Keratinocyte (primary cell): ENCODE data around the gene TMEM259. TPM values are rescaled to one million over a fixed set of nuclear protein-coding genes. Genes with fewer than 3 reads are reported as not detected.

ENCODE experiments used
- DNase-seq: peaks from one replicate; pipeline ENCODE4 v3.0.0-alpha.2; 2011; ENCODE audit warnings: low read depth, missing footprints, low spot score
- FAIRE-seq: peaks from 2 replicates; lab custom pipeline; 2011; peaks lifted over from hg19 to GRCh38; lab: Jason Lieb, UNC
- H2AFZ ChIP-seq: 2 replicates; pipeline ENCODE4 v1.6.0; 2012; ENCODE audit warnings: low read length, control low read depth, inconsistent platforms; ENCODE audit not compliant: control insufficient read depth
- H3K27ac ChIP-seq: 2 replicates; pipeline ENCODE4 v1.5.1; 2011; ENCODE audit warnings: low read length; ENCODE audit not compliant: control insufficient read depth, insufficient read depth
- H3K27me3 ChIP-seq: 3 replicates; pipeline ENCODE4 v1.6.0; 2011; ENCODE audit warnings: low read length; ENCODE audit not compliant: control insufficient read depth, insufficient read depth; ENCODE audit errors: extremely low read depth
- H3K36me3 ChIP-seq, 2 experiments: 2 replicates in 1 of 2; 3 replicates in 1 of 2; pipeline ENCODE4 v1.5.1; 2011; ENCODE audit warnings: low read length in 2 of 2, mild to moderate bottlenecking in 1 of 2; ENCODE audit not compliant: control insufficient read depth in 2 of 2, insufficient read depth in 2 of 2; ENCODE audit errors: extremely low read depth in 1 of 2
- H3K4me1 ChIP-seq: 3 replicates; pipeline ENCODE4 v1.5.1; 2011; ENCODE audit warnings: low read length; ENCODE audit not compliant: control insufficient read depth, insufficient read depth; ENCODE audit errors: extremely low read depth
- H3K4me2 ChIP-seq: 3 replicates; pipeline ENCODE4 v1.6.0; 2011; ENCODE audit warnings: low read depth, low read length; ENCODE audit not compliant: control insufficient read depth, insufficient read depth; ENCODE audit errors: extremely low read depth
- H3K4me3 ChIP-seq, 3 experiments: fragments of 200-600 bp in 1 of 3; sonication (generic) in 1 of 3; 2 replicates in 2 of 3; 3 replicates in 1 of 3; pipeline ENCODE4 v1.5.1; 2011 to 2016; ENCODE audit warnings: low read length in 3 of 3, mild to moderate bottlenecking in 3 of 3, control low read depth in 2 of 3, inconsistent platforms in 1 of 3, low read depth in 1 of 3, mixed read lengths in 1 of 3, mixed run types in 1 of 3, moderate library complexity in 1 of 3; ENCODE audit not compliant: control insufficient read depth in 2 of 3, insufficient read depth in 2 of 3; ENCODE audit errors: extremely low read depth in 1 of 3
- H3K79me2 ChIP-seq: 2 replicates; pipeline ENCODE4 v1.6.0; 2012; ENCODE audit warnings: low read length; ENCODE audit not compliant: control insufficient read depth, insufficient read depth
- H3K9ac ChIP-seq: 3 replicates; pipeline ENCODE4 v1.6.0; 2011; ENCODE audit warnings: low read length; ENCODE audit not compliant: control insufficient read depth, insufficient read depth; ENCODE audit errors: extremely low read depth
- H3K9me1 ChIP-seq: 3 replicates; pipeline ENCODE4 v1.6.0; 2011; ENCODE audit warnings: low read length; ENCODE audit not compliant: control insufficient read depth, insufficient read depth; ENCODE audit errors: extremely low read depth
- H3K9me3 ChIP-seq: 2 replicates; pipeline ENCODE4 v1.5.1; 2012; ENCODE audit warnings: low read depth, low read length; ENCODE audit not compliant: control insufficient read depth
- H4K20me1 ChIP-seq: 3 replicates; pipeline ENCODE4 v1.6.0; 2011; ENCODE audit warnings: low read length; ENCODE audit not compliant: control insufficient read depth, insufficient read depth; ENCODE audit errors: extremely low read depth
- EZH2 ChIP-seq: IDR thresholded peaks from one replicate; pipeline ENCODE4 v1.6.1; 2012; ENCODE audit warnings: inconsistent platforms, mild to moderate bottlenecking, low read length, moderate library complexity
- dilution Hi-C: fragments of 300-500 bp; cut with MboI; formaldehyde crosslinking; loops from one replicate; pipeline ENCODE4 v1.7.0; 2020; ENCODE audit warnings: low sequenced_read_pairs; ENCODE audit not compliant: extremely low pct_ligation_motif_present
- polyA plus RNA-seq, 5 experiments: library from polyadenylated mRNA; depleted of rRNA in 3 of 5; stranded (reverse) in 3 of 5; stranded (forward) in 1 of 5; unstranded in 1 of 5; fragments of >200 nt; gene quantifications; 1 replicate in 1 of 5; 2 replicates in 3 of 5; 3 replicates in 1 of 5; pipeline versions ENCODE4 v1.2.1 to v1.2.3, GENCODE V29; 2011 to 2012; ENCODE audit warnings: missing spikeins in 2 of 5, low read depth in 1 of 5, low replicate concordance in 1 of 5
- TF ChIP-seq, protein P1 (sequence below), 3 experiments: IDR thresholded peaks in 1 of 3; conservative IDR thresholded peaks in 1 of 3; optimal IDR thresholded peaks in 1 of 3; 2 replicates in 2 of 3; 3 replicates in 1 of 3; pipeline versions ENCODE3 to v1.5.1; 2011; ENCODE audit warnings: low read length in 3 of 3, mild to moderate bottlenecking in 3 of 3, moderate library complexity in 2 of 3, control low read depth in 1 of 3, inconsistent platforms in 1 of 3; ENCODE audit not compliant: insufficient read depth in 2 of 3; ENCODE audit errors: extremely low read depth in 1 of 3

Gene TMEM259
- polyA plus RNA-seq, 1 donor (not counting 4 experiments of a cell fraction or from before 2014, with no cell fraction given) = 61.5 TPM

- no peak for DNase-seq
- dilution Hi-C loops = no loop called here
- H3K27ac ChIP-seq = no peak overlapping the region
- H2AFZ ChIP-seq = no peak overlapping the region
- peaks cover 20% of the 10 kb centered on the region for H3K27me3 ChIP-seq
- H3K9me1 ChIP-seq = no peaks in the 10 kb centered on the region
- H3K79me2 ChIP-seq = no peaks in the 10 kb centered on the region
- no peaks in the 10 kb centered on the region for H3K36me3 ChIP-seq
- no peak overlapping the region for H3K9ac ChIP-seq
- no peaks in the 10 kb centered on the region for H3K9me3 ChIP-seq
- no peaks in the 10 kb centered on the region for H4K20me1 ChIP-seq
- no peak for TF ChIP-seq EZH2
- TF ChIP-seq, protein P1, sequence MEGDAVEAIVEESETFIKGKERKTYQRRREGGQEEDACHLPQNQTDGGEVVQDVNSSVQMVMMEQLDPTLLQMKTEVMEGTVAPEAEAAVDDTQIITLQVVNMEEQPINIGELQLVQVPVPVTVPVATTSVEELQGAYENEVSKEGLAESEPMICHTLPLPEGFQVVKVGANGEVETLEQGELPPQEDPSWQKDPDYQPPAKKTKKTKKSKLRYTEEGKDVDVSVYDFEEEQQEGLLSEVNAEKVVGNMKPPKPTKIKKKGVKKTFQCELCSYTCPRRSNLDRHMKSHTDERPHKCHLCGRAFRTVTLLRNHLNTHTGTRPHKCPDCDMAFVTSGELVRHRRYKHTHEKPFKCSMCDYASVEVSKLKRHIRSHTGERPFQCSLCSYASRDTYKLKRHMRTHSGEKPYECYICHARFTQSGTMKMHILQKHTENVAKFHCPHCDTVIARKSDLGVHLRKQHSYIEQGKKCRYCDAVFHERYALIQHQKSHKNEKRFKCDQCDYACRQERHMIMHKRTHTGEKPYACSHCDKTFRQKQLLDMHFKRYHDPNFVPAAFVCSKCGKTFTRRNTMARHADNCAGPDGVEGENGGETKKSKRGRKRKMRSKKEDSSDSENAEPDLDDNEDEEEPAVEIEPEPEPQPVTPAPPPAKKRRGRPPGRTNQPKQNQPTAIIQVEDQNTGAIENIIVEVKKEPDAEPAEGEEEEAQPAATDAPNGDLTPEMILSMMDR (optimal IDR thresholded peaks at IDR 0.05 in 1 of 3, IDR thresholded peaks at IDR 0.05 in 1 of 3, conservative IDR thresholded peaks at IDR 0.05 in 1 of 3; ENCODE audit: extremely low read depth in 1 of 3, insufficient read depth in 2 of 3, low read length in 3 of 3) = no peak
- no peak for FAIRE-seq
- no peak overlapping the region for H3K4me2 ChIP-seq
- peaks cover 24% of the 10 kb centered on the region for H3K4me1 ChIP-seq
- H3K4me3 ChIP-seq = no peak overlapping the region
Observed at GRCh38 chr19:1069009-1069779, 48.3 kb upstream of the TMEM259 start.

DNA sequence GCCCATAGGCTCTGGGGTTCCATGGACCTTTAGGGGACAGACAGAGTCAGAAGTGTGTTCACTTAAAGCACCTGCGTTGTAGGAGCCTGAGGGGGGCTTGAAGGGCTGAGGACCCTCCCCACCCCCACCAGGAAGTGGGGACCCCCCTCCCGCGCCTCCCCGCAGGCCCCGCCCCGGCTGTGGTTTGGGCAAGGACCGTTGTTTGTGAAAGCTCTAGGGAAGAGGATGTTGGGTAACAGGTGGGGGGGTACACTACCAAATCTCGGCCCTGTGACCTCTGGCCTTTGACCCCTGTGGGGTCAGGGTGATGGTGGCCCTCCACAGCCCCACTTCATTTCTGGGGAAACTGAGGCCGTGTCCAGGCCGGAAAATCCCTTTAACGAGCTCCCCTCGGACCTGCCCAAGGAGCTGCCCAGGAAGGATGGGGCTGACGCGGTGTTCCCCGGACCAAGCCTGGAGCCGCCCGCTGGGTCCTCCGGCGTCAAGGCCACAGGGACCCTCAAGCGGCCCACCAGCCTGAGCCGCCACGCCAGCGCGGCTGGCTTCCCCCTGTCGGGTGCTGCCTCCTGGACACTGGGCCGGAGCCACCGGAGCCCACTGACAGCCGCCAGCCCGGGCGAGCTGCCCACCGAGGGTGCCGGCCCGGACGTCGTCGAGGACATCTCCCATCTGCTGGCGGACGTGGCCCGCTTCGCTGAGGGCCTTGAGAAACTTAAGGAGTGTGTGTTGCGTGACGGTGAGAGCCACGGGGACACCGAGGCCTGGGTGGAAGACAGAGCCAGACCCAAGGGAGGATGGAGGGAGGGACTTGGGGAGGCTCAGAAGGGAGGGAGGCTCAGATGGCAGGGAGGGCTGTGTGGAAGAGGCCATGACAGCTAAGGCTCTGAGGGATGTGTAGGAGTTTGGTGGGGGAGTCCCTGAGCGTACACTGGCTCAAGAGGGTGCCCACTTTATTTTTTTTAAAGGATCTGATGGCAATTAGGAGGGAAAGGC is 47.4 kb upstream of the TMEM259 start:
- H3K4me3 ChIP-seq = no peak overlapping the region
- no peak overlapping the region for H3K4me2 ChIP-seq
- H3K9ac ChIP-seq = no peak overlapping the region
- FAIRE-seq (no peak), DNase-seq (no peak)
- H3K27ac ChIP-seq = no peak overlapping the region
- H3K36me3 ChIP-seq = no peaks in the 10 kb centered on the region
- H3K4me1 ChIP-seq = peaks cover 24% of the 10 kb centered on the region
- TF ChIP-seq, protein P1 (optimal IDR thresholded peaks at IDR 0.05 in 1 of 3, IDR thresholded peaks at IDR 0.05 in 1 of 3, conservative IDR thresholded peaks at IDR 0.05 in 1 of 3; ENCODE audit: extremely low read depth in 1 of 3, insufficient read depth in 2 of 3, low read length in 3 of 3) = no peak
- TF ChIP-seq EZH2 = no peak
- no peaks in the 10 kb centered on the region for H4K20me1 ChIP-seq
- H3K79me2 ChIP-seq = no peaks in the 10 kb centered on the region
- dilution Hi-C loops = no loop called here
- no peaks in the 10 kb centered on the region for H3K9me3 ChIP-seq
- no peaks in the 10 kb centered on the region for H3K9me1 ChIP-seq
- peaks cover 20% of the 10 kb centered on the region for H3K27me3 ChIP-seq
- H2AFZ ChIP-seq = no peak overlapping the region
